ENCODE results near the gene TREX2.
"Not testable (repeated sequence)": the region's sequence is repeated elsewhere in the genome, so short reads cannot be mapped to it uniquely, and the experiment has no call there.

Gene TREX2

DNA sequence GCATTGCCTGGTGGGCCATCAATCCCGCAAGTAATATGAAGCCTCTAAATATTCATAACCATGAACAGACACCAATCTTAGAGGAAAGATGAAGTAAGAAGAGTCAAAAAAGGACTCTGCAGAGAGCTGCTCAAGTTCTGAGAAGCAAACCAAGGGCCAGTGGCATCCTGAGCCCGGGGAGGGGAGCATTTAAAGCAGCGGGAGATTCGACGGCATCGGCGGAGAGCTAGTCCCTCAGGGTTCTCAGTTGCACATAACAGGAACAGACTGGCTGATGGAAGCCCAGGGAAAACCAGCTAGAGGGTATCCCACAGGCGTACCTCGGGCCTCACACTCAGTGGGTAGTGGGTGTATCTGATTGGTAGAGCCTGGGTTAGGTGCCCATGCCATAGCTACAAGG lies 39.8 kb downstream of the TREX2 start:
- no peak for DNase-seq

GRCh38 chrX:153405426-153405825 lies 40.4 kb downstream of the TREX2 start:
- DNase-seq = no peak

GRCh38 chrX:153404333-153404732 lies 41.5 kb downstream of the TREX2 start:
- DNase-seq = not testable (repeated sequence)

GRCh38 chrX:153401133-153401764 lies 44.6 kb downstream of the TREX2 start, which contains the start of gene PNMA6E:
TSS of gene PNMA6E (minus strand) at chrX:153401350. CDS start at chrX:153398849, 2,501 bp downstream.
- DNase-seq = no peak

- DNase-seq = peak; percentile 40
These were observed 45.4 kb downstream of the TREX2 start for GRCh38 chrX:153400146-153401132.

DNA sequence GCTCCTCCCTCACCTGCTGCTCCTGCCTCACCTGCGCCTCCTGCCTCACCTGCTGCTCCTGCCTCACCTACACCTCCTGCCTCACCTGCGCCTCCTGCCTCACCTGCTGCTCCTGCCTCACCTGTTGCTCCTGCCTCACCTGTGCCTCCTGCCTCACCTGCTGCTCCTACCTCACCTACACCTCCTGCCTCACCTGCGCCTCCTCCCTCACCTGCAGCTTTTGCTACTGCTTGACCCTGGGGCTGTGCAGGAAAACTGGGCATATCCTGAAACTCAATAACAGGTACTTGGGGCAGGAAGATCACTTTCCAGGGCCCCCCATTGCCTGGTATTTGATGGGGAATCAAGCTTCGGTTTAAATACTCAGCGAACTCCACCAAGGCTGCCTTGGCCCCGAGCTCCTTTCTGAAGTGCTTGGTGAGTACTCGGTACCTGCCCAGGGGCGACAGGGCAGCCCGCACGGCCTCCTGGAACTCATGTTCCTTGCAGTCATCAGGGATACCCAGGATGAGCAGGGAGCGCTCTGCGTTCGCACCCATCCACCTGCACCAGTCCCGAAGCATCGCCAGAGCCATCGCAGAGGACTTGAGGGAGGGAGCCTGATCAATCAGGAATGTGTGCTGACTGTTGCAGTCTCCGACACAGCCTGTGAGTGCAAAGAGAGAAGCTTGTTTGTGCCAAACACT lies 47.4 kb downstream of the TREX2 start:
- no peak for DNase-seq

- DNase-seq = no peak
These were observed 48.4 kb downstream of the TREX2 start for GRCh38 chrX:153397256-153397960.

- no peak for DNase-seq
These were observed 49.3 kb downstream of the TREX2 start for GRCh38 chrX:153396320-153397195.

GRCh38 chrX:153395613-153396319 lies 50.1 kb downstream of the TREX2 start:
- DNase-seq = no peak

DNA sequence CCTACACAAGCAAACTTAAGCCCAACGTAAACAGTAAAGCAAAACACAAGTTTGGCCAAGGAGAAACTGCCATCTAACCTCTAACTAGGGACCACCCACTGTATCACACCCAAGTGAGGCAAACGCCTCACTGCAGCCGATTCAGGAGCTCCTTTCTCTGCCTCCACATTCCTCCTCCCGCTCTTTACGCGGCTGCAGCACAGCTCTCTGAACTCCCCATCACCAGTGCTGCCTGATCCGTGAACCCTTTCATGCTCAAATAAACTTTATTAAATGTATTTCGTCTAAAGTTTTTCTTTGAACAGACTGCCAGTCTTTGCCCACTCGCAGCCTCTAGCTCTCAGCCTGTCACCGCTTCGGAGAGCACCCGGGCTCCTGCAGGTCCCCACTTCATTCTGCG lies 51.2 kb downstream of the TREX2 start:
- no peak for DNase-seq
